Naive thymus-derived CD8-positive, alpha-beta T cell (primary cell): ENCODE results near the gene SLC9A9. TPM values are rescaled to one million over a fixed set of nuclear protein-coding genes. Genes with fewer than 3 reads are reported as not detected.

Experiments used
- ATAC-seq, 2 donors: fragments of 150-1000 bp; cut with Tn5 transposase in 1 of 2; sonication (Bioruptor Pico), chemical (Tn5 transposase) in 1 of 2; 1 replicate in 1 of 2; 2 replicates in 1 of 2; pipeline ENCODE4 v1.10.0; 2021; ENCODE audit warnings: mild to moderate bottlenecking in 2 of 2, moderate library complexity in 2 of 2
- POLR2A ChIA-PET: fragments of 350-600 bp; sonication (Branson Sonifier 250); formaldehyde crosslinking; loops from one replicate; lab custom pipeline; 2021; ENCODE audit warnings: antibody characterized with exemption; lab: Charles Lee
- DNase-seq, 10 donors: peaks; one replicate each; pipeline versions ENCODE4 v3.0.0 to v3.0.0-alpha.2; 2020 to 2022
- H3K27ac Mint-ChIP-seq, 10 donors: one replicate each; pipeline ENCODE4 v1.8.0; 2020 to 2022; ENCODE audit warnings: mild to moderate bottlenecking in 10 of 10, mixed read lengths in 10 of 10, moderate library complexity in 4 of 10, inconsistent platforms in 1 of 10
- H3K27me3 Mint-ChIP-seq, 5 donors: one replicate each; pipeline ENCODE4 v1.8.0; 2021 to 2022; ENCODE audit warnings: mixed read lengths in 5 of 5
- H3K36me3 Mint-ChIP-seq, 3 donors: one replicate each; pipeline ENCODE4 v1.8.0; 2020 to 2022; ENCODE audit warnings: mixed read lengths in 3 of 3, mild to moderate bottlenecking in 2 of 3, inconsistent platforms in 1 of 3
- H3K4me1 Mint-ChIP-seq, 4 donors: one replicate each; pipeline ENCODE4 v1.8.0; 2021 to 2022; ENCODE audit warnings: mixed read lengths in 4 of 4
- H3K4me3 Mint-ChIP-seq, 10 donors: one replicate each; pipeline ENCODE4 v1.8.0; 2020 to 2022; ENCODE audit warnings: mild to moderate bottlenecking in 10 of 10, mixed read lengths in 10 of 10, moderate library complexity in 6 of 10, inconsistent platforms in 1 of 10
- H3K9me3 Mint-ChIP-seq, 9 donors: one replicate each; pipeline ENCODE4 v1.8.0; 2020 to 2022; ENCODE audit warnings: mixed read lengths in 9 of 9, mild to moderate bottlenecking in 3 of 9, inconsistent platforms in 1 of 9, moderate library complexity in 1 of 9
- polyA plus RNA-seq, 3 donors: library from polyadenylated mRNA; unstranded; fragments of 300-500 nt; fragmentation: Illumina TruSeq; gene quantifications; one replicate each; pipeline ENCODE4 v1.2.3, GENCODE V29; 2021
- total RNA-seq, 8 experiments: library from RNA in 2 of 8; stranded (reverse) in 2 of 8; gene quantifications; one replicate each; pipeline ENCODE4 v1.2.3 and lab custom pipeline; 2021 to 2026

The SLC9A9 gene
- total and polyA plus RNA-seq, 5 experiments from 2014 or later: 9.6 to 19.4 (median 14.2) TPM

DNA sequence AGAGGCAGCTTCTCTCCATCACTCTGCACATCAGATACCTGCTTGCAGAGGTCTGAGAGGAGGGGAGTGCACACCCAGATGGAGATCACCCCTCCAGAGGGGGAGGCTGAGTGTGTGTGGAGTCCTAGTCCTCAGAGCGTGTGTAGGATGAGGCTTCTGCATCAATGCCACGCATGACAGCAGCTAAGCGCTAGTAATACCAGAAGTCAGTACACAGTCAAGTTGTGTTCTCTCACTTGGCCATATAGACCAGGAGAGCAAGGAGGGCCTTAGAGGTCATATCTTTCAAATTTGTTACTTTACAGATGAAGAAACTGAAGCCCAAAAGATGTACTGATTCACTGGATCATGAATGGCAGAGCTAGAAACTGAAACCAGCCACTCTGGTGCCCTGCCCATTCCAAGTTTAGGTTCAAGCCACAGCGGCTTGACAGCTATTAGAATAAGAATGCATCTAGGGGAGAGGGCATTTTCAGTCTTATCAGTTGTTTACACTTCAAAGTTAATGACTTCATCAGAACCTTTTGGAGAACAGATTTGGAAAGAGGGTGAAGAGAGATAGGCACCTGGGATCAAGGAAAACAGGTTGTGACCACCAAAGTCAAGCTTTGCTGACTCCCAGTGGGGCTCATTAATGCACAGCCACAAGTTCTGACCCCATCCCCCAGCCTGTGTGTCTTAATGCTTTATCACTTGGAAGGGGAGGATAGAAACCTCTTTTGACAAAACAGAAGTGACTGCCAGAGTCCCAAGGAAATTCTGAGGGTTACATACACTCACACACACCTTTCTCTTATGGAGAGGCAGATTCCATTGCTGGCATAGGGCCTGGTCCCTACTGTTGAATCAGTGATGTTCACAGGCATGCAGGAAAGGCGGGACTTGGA, 418.4 kb downstream of the SLC9A9 start:
- H3K4me3 Mint-ChIP-seq: no peak overlapping the region
- H3K27me3 Mint-ChIP-seq: no peaks in the 10 kb centered on the region
- DNase-seq (no peak), ATAC-seq (no peak)
- POLR2A ChIA-PET: no interaction called here
- H3K36me3 Mint-ChIP-seq: no peaks in the 10 kb centered on the region
- no peak overlapping the region for H3K27ac Mint-ChIP-seq
- peaks cover 0 to 34% (median 5%) of the 10 kb centered on the region in 4 donors for H3K4me1 Mint-ChIP-seq
- H3K9me3 Mint-ChIP-seq: no peaks in the 10 kb centered on the region

DNA sequence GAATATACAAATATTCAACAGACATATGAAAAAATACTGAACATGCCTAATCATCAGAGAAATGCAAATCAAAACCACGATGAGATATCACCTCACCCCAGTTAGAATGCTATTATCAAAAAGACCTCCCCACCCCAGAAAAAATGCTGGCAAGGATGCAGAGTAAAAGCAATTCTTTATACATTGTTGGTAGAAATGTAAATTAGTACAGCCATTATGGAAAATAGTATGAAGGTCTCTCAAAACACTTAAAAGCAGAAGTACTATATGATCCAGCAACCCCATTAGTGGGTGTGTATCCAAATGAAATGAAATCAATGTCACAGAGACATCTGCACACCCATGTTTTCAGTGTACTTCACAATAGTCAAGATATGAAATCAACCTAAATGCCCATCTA, 420.0 kb downstream of the SLC9A9 start:
- Mint-ChIP-seq H3K27me3 (no peaks in the 10 kb centered on the region), H3K4me3 (no peak overlapping the region), H3K36me3 (no peaks in the 10 kb centered on the region), H3K9me3 (no peaks in the 10 kb centered on the region), H3K27ac (no peak overlapping the region), H3K4me1 (peaks cover 7 to 49% (median 13%) of the 10 kb centered on the region in 4 donors)
- POLR2A ChIA-PET: no interaction called here
- DNase-seq: no peak
- no peak for ATAC-seq

DNA sequence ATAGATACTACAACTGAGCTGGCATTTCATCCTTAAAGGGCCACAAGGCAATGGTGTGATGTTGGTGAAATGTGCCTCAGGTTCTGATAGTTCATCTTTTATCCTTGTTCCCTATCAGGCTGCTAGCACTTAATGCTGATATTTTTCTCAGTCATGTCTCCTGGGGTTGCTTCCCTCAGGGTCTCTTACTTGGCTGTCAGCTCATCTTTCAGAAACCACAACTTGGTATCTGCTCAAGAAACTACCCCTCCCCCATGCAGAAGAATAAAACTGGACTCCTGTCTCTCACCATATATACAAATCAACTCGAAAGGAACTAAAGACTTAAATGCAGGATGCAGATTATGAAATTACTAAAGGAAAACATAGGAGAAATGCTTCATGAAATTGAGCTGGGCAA, 420.6 kb downstream of the SLC9A9 start:
- Mint-ChIP-seq H3K4me3 (no peak overlapping the region), H3K36me3 (no peaks in the 10 kb centered on the region), H3K27me3 (no peaks in the 10 kb centered on the region), H3K27ac (peak overlapping the region in 1 of 10 donors; percentile 1), H3K4me1 (peaks cover 7 to 51% (median 13%) of the 10 kb centered on the region in 4 donors), H3K9me3 (no peaks in the 10 kb centered on the region)
- POLR2A ChIA-PET: no interaction called here
- no peak for ATAC-seq
- no peak for DNase-seq

DNA sequence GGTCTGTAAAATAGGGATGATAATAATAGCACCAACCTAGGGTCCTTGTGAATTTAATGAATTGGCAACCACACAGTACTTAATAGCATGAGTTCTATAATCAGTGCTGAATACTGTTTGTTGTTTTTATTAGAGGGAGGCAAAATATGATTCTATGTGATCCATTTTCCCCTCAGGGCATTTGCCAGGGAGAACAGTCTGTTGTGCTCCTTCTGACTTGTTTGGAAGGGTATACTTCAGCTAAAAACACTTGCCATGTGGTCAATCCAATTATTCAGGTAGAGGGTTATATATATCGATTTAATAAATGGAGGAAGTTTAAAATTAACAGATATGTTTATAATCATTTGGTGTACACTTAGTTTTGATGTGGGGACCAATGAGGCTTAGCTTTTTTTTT, 423.4 kb downstream of the SLC9A9 start:
- POLR2A ChIA-PET: no interaction called here
- Mint-ChIP-seq H3K36me3 (peaks cover 0 to 3% (median 0%) of the 10 kb centered on the region in 3 donors), H3K27me3 (no peaks in the 10 kb centered on the region)

DNA sequence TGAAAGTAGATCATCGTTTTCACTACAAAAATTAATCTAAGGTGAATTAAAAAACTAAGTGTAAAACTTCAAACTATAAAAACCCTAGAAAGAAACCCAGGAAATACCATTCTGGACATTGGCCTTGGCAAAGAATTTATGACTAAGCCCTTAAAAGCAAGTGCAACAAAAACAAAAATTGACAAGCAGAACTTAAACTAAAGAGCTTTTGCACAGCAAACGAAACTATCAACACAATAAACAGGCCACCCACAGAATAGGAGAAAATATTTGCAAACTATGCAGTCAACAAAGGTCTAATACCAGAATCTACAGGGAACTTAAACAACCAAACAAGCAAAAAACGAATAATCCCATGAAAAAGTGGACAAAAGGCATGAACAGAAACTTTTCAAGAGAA, 426.7 kb downstream of the SLC9A9 start:
- peaks cover 2 to 19% (median 13%) of the 10 kb centered on the region in 4 donors for H3K4me1 Mint-ChIP-seq
- H3K27me3 Mint-ChIP-seq: no peaks in the 10 kb centered on the region
- H3K4me3 Mint-ChIP-seq: no peak overlapping the region
- no peak overlapping the region for H3K27ac Mint-ChIP-seq
- ATAC-seq (no peak), DNase-seq (no peak)
- peaks cover 0 to 7% (median 0%) of the 10 kb centered on the region in 3 donors for H3K36me3 Mint-ChIP-seq
- POLR2A ChIA-PET: no interaction called here
- peaks cover 0 to 2% (median 0%) of the 10 kb centered on the region in 9 donors for H3K9me3 Mint-ChIP-seq

More for the DNA sequence above, 423.4 kb downstream of the SLC9A9 start:
- DNase-seq: no peak
- Mint-ChIP-seq H3K27ac (peak overlapping the region in 1 of 10 donors; percentile 53), H3K4me3 (no peak overlapping the region), H3K9me3 (peaks cover 0 to 2% (median 0%) of the 10 kb centered on the region in 9 donors), H3K4me1 (peaks cover 2 to 41% (median 13%) of the 10 kb centered on the region in 4 donors)
- ATAC-seq: no peak

DNA sequence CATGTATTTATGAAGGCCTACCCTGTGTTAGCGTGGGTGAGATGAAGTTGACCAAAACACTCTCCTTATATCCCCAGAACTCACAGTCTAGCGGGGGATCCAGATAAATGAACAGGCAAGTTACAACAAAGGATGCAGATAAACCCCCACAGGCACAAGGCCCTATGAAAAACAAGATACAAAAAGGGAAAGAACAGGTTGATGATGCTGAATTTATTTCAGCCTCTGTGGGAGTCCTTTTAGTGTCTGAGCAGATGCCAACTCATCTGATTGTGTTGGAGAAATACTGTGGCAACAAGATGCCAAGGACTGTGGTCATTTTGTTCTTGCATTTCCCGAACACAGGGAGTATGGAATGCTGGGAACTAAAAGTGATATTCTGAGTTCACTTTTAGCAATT, 428.7 kb downstream of the SLC9A9 start:
- Mint-ChIP-seq H3K9me3 (peaks cover 0 to 7% (median 0%) of the 10 kb centered on the region in 9 donors), H3K4me3 (no peak overlapping the region), H3K4me1 (peaks cover 2 to 28% (median 16%) of the 10 kb centered on the region in 4 donors), H3K36me3 (peaks cover 0 to 7% (median 0%) of the 10 kb centered on the region in 3 donors), H3K27ac (no peak overlapping the region), H3K27me3 (no peaks in the 10 kb centered on the region)
- ATAC-seq (no peak), DNase-seq (no peak)
- POLR2A ChIA-PET: no interaction called here

DNA sequence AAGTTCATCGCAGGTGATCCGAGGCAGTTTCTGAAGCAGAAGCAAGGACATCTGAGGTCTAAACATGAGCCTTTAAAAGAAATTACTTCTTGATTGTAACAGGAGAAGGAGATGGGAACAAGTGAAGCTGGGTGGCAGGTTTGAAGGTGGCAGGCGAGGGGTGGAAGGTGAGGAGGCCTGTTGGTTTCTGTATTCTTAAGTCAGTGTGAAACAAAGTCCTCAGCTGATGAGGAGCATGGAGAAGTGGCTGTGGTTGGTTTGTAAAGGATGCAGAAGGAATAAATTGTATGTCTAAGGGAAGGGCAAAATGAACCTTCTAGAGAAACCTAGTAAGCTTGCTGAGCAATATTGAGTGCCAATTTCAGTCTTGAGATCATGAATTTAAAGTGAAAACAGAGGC, 429.9 kb downstream of the SLC9A9 start:
- POLR2A ChIA-PET: no interaction called here
- no peak overlapping the region for H3K27ac Mint-ChIP-seq
- DNase-seq (no peak), ATAC-seq (no peak)
- H3K4me3 Mint-ChIP-seq: no peak overlapping the region
- peaks cover 3 to 26% (median 6%) of the 10 kb centered on the region in 4 donors for H3K4me1 Mint-ChIP-seq
- peaks cover 0 to 7% (median 0%) of the 10 kb centered on the region in 3 donors for H3K36me3 Mint-ChIP-seq
- peaks cover 0 to 7% (median 0%) of the 10 kb centered on the region in 9 donors for H3K9me3 Mint-ChIP-seq
- H3K27me3 Mint-ChIP-seq: no peaks in the 10 kb centered on the region

DNA sequence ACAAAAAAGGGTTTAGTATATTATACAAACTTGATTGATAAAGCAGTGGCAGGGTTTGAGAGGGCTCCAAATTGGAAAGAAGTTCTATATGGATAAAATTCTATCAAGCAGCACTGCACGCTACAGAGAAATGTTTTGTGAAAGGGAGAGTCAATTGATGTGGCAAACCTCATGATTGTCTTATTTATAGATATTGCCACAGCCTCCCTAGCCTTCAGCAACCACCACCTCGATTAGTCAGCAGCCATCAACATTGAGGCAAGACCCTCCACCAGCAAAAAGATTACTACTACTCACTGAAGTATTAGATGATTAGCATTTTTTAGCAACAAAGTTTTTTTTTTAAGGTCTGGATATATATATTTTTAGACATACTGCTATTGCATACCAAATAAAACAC, 432.0 kb downstream of the SLC9A9 start:
- Mint-ChIP-seq H3K4me1 (peaks cover 3 to 27% (median 6%) of the 10 kb centered on the region in 4 donors), H3K36me3 (peaks cover 0 to 4% (median 0%) of the 10 kb centered on the region in 3 donors), H3K9me3 (peaks cover 0 to 7% (median 0%) of the 10 kb centered on the region in 9 donors), H3K4me3 (no peak overlapping the region), H3K27me3 (no peaks in the 10 kb centered on the region), H3K27ac (peak overlapping the region in 1 of 10 donors; percentile 1)
- ATAC-seq: no peak
- POLR2A ChIA-PET: no interaction called here
- no peak for DNase-seq

DNA sequence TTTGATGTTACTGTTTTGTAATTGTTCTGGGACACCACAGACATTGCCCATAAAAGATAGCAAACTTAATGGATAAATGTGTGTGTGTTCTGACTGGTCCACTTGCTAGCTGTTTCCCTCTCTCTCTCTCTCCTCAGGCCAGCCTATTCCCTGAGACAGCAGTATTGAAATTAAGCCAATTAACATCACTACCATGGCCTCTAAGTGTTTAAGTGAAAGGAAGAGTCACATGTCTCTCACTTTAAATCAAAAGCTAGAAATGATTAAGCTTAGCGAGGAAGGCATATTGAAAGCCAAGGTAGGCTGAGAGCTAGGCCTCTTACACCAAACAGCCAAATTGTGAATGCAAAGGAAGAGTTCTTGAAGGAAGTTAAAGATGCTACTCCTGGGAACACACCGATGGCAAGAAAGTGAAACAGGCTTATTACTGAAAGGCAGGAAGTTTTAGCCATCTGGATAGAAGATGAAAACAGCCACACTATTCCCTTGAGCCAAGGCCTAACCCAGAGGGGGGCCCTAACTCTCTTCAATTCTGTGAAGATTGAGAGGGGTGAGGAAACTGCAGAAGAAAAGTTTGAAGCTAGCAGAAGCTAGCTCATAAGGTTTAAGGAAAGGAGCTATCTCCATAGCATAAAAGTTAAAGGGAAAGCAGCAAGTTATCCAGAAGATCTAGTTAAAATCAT, 433.6 kb downstream of the SLC9A9 start:
- H3K9me3 Mint-ChIP-seq: peaks cover 0 to 7% (median 0%) of the 10 kb centered on the region in 9 donors
- peak overlapping the region in 3 of 10 donors; percentile 6 to 19 (median 16) for H3K27ac Mint-ChIP-seq
- H3K4me1 Mint-ChIP-seq: peaks cover 3 to 27% (median 6%) of the 10 kb centered on the region in 4 donors
- POLR2A ChIA-PET: no interaction called here
- peaks cover 0 to 4% (median 0%) of the 10 kb centered on the region in 3 donors for H3K36me3 Mint-ChIP-seq
- ATAC-seq (no peak), DNase-seq (no peak)
- H3K27me3 Mint-ChIP-seq: no peaks in the 10 kb centered on the region
- H3K4me3 Mint-ChIP-seq: no peak overlapping the region

DNA sequence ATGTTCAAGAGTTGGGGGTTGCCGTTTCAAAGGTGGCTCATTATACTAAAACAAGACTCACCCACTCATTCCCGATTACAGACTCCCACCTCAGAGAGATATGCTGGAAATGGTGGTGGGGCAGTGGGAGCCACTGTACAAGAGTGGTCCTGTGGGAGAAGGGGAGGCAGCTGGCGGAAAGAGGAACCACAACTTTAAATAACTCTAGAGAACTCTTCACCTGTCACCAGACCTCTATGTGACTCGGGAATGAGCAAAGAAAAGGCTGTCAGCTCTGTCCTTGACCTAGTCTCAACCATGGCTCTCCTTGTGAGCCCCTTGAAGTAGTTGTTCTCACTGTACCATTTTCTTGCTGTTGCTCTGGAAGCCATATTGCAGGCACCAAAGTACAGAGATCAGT, 434.9 kb downstream of the SLC9A9 start:
- Mint-ChIP-seq H3K36me3 (peaks cover 0 to 4% (median 0%) of the 10 kb centered on the region in 3 donors), H3K27me3 (no peaks in the 10 kb centered on the region), H3K4me3 (no peak overlapping the region), H3K9me3 (peaks cover 0 to 7% (median 0%) of the 10 kb centered on the region in 9 donors), H3K27ac (no peak overlapping the region), H3K4me1 (peaks cover 3 to 27% (median 6%) of the 10 kb centered on the region in 4 donors)
- POLR2A ChIA-PET: no interaction called here
- ATAC-seq: no peak
- no peak for DNase-seq

DNA sequence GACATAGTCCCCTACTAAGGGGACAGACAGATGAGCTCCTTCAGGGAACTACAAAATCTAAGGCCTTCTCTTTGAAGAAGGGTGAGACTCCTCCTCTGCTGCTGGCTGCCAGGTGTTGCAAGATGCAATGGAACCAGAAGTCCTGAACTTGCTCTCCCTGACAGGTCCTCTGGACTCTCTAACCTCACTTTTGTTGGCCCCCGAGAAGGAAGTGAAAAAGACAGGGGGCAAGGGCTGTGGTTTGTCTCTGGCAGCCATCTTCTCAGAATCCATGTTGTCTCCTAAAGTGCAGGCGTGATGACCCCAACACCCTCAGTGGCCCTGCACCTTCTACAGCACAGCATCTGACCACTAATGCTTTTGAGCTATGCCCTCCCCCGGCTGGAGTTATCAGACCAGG, 436.2 kb downstream of the SLC9A9 start:
- Mint-ChIP-seq H3K27ac (no peak overlapping the region), H3K4me3 (no peak overlapping the region), H3K9me3 (peaks cover 0 to 7% (median 0%) of the 10 kb centered on the region in 9 donors), H3K4me1 (peaks cover 3 to 27% (median 6%) of the 10 kb centered on the region in 4 donors), H3K27me3 (no peaks in the 10 kb centered on the region), H3K36me3 (peaks cover 0 to 4% (median 0%) of the 10 kb centered on the region in 3 donors)
- DNase-seq: no peak
- POLR2A ChIA-PET: no interaction called here
- no peak for ATAC-seq

DNA sequence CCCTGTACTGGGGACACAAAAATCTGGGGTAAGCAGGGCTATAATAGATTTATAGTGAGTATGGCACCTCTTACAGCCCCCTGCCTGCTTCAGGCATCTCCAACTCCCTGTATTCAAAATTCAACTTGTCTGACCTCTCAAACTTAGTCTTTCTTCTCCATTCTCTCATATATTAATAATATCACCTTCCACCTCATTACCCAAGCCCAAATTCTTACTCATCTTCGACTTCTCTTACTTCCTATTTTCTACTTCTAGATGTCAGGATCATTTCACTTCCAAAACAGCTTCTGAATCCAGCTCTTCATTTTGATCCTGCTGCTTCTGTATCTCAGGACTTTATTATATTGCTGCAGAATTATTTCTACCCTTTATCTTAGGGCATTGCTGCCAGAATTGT, 438.0 kb downstream of the SLC9A9 start:
- DNase-seq (no peak), ATAC-seq (no peak)
- no peak overlapping the region for H3K4me3 Mint-ChIP-seq
- H3K4me1 Mint-ChIP-seq: peaks cover 0 to 20% (median under 1%) of the 10 kb centered on the region in 4 donors
- no peaks in the 10 kb centered on the region for H3K9me3 Mint-ChIP-seq
- H3K27ac Mint-ChIP-seq: peak overlapping the region in 1 of 10 donors; percentile 0
- POLR2A ChIA-PET: no interaction called here
- H3K36me3 Mint-ChIP-seq: no peaks in the 10 kb centered on the region
- no peaks in the 10 kb centered on the region for H3K27me3 Mint-ChIP-seq

DNA sequence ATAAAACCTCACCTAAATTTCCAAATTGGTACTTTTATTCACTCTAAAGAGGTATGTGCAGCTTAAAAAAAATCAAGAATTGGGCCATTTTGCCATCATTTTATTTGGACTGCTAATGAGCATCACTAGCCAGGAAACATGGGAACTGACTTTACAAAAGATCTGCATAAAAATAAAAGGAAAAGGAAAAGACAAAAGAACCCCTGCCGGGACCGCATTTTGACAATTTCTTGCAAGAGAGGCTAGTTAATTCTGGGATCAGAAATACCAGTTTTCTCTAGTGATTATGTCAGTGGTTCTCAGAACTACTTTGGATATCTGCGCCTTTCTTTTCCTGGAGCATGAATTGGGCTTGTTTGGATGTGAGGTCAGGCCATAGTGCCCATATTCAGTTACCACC, 439.5 kb downstream of the SLC9A9 start:
- POLR2A ChIA-PET: no interaction called here
- H3K36me3 Mint-ChIP-seq: peaks cover 0 to 2% (median 0%) of the 10 kb centered on the region in 3 donors
- no peaks in the 10 kb centered on the region for H3K27me3 Mint-ChIP-seq

More for the DNA sequence above, 439.5 kb downstream of the SLC9A9 start:
- Mint-ChIP-seq H3K4me3 (no peak overlapping the region), H3K9me3 (peaks cover 0 to 2% (median 0%) of the 10 kb centered on the region in 9 donors), H3K4me1 (peaks cover 0 to 8% (median 0%) of the 10 kb centered on the region in 4 donors), H3K27ac (no peak overlapping the region)
- no peak for ATAC-seq
- DNase-seq: no peak
